Lower leg skin (tissue), 3 donors: ENCODE measurements around the gene CBFA2T3.

ENCODE experiments used
- CTCF ChIP-seq, 3 donors: fragments of 450-650 bp; IDR thresholded peaks; one replicate each; pipeline ENCODE4 v1.5.1; 2016; ENCODE audit warnings: antibody characterized with exemption in 3 of 3, mild to moderate bottlenecking in 3 of 3, moderate library complexity in 2 of 3
- POLR2A ChIP-seq, 2 donors: fragments of 450-650 bp; IDR thresholded peaks; one replicate each; pipeline ENCODE4 v1.6.1; 2016 to 2017; ENCODE audit warnings: antibody characterized with exemption in 2 of 2, mild to moderate bottlenecking in 1 of 2, moderate library complexity in 1 of 2

- TF ChIP-seq CTCF (IDR thresholded peaks at IDR 0.05) (no peak), POLR2A (IDR thresholded peaks at IDR 0.05) (no peak)
Observed at GRCh38 chr16:88910284-88911135, 66.5 kb downstream of the CBFA2T3 start.
